H1 (cell line): Measurements from ENCODE around the gene CHDH. TPM values are rescaled to one million over a fixed set of nuclear protein-coding genes. Genes with fewer than 3 reads are reported as not detected.

Source experiments
- CTCF ChIA-PET: fragments of 300-600 bp; sonication (Branson Sonifier 250); formaldehyde crosslinking; loops from one replicate; lab custom pipeline; 2021; ENCODE audit not compliant: partially characterized antibody; lab: Charles Lee
- POLR2A ChIA-PET: fragments of 300-600 bp; sonication (Branson Sonifier 250); formaldehyde crosslinking; loops from one replicate; lab custom pipeline; 2021; ENCODE audit warnings: inconsistent platforms; ENCODE audit not compliant: partially characterized antibody; lab: Charles Lee
- DNase-seq, 2 experiments: peaks; one replicate each; pipeline versions ENCODE4 v3.0.0 to v3.0.0-alpha.2; 2010 to 2022; ENCODE audit warnings: low spot score in 2 of 2, low read depth in 1 of 2, mixed read lengths in 1 of 2
- FAIRE-seq: peaks from 2 replicates; lab custom pipeline; 2011; peaks lifted over from hg19 to GRCh38; lab: Jason Lieb, UNC
- H2AFZ ChIP-seq: 2 replicates; pipeline ENCODE4 v1.8.1; 2012; ENCODE audit warnings: low read length, inconsistent platforms
- H2AK5ac ChIP-seq: 2 replicates; pipeline ENCODE4 v1.6.1; 2013; ENCODE audit warnings: low read depth, low read length
- H2BK120ac ChIP-seq: replicated peaks from 2 replicates; pipeline ENCODE3; 2013; ENCODE audit warnings: low read depth, low read length, inconsistent platforms
- H2BK12ac ChIP-seq: 2 replicates; pipeline ENCODE4 v1.6.1; 2013; ENCODE audit warnings: low read depth, low read length
- H2BK15ac ChIP-seq: 2 replicates; pipeline ENCODE4 v1.6.1; 2013; ENCODE audit warnings: low read length
- H2BK20ac ChIP-seq: 2 replicates; pipeline ENCODE4 v1.6.1; 2013; ENCODE audit warnings: low read length
- H2BK5ac ChIP-seq: 2 replicates; pipeline ENCODE4 v1.6.1; 2013; ENCODE audit warnings: low read depth, low read length
- H3K14ac ChIP-seq: 2 replicates; pipeline ENCODE4 v1.6.1; 2013; ENCODE audit warnings: inconsistent platforms; ENCODE audit not compliant: insufficient read length
- H3K18ac ChIP-seq: 2 replicates; pipeline ENCODE4 v1.6.1; 2013; ENCODE audit warnings: low read length; ENCODE audit errors: extremely low read depth
- H3K23ac ChIP-seq: 2 replicates; pipeline ENCODE4 v1.6.1; 2013; ENCODE audit warnings: inconsistent platforms; ENCODE audit not compliant: insufficient read length
- H3K23me2 ChIP-seq: 2 replicates; pipeline ENCODE4 v1.6.1; 2013; ENCODE audit warnings: low read depth, low read length
- H3K27ac ChIP-seq: 2 replicates; pipeline ENCODE4 v1.6.1; 2011; ENCODE audit warnings: low read depth, low read length, inconsistent platforms
- H3K27me3 ChIP-seq, 4 experiments: replicated peaks in 1 of 4; 1 replicate in 1 of 4; 2 replicates in 3 of 4; pipeline versions ENCODE4 v1.6.1 to v1.8.1; 2011 to 2013; ENCODE audit warnings: low read length in 3 of 4, mild to moderate bottlenecking in 3 of 4, inconsistent platforms in 2 of 4, mixed read lengths in 2 of 4, moderate library complexity in 1 of 4; ENCODE audit not compliant: control insufficient read depth in 3 of 4, insufficient read depth in 3 of 4; ENCODE audit errors: extremely low read depth in 1 of 4
- H3K36me3 ChIP-seq, 4 experiments: 2 replicates each; pipeline versions ENCODE4 v1.6.1 to v1.8.1; 2011 to 2013; ENCODE audit warnings: mild to moderate bottlenecking in 4 of 4, low read length in 3 of 4, moderate library complexity in 2 of 4, control low read depth in 1 of 4, inconsistent platforms in 1 of 4; ENCODE audit not compliant: insufficient read depth in 4 of 4, control insufficient read depth in 2 of 4
- H3K4ac ChIP-seq: replicated peaks from 2 replicates; pipeline ENCODE3; 2013; ENCODE audit warnings: low read length, low read depth, mixed read lengths, inconsistent platforms; ENCODE audit not compliant: insufficient read length
- H3K4me1 ChIP-seq, 4 experiments: replicated peaks in 1 of 4; 1 replicate in 1 of 4; 2 replicates in 3 of 4; pipeline versions ENCODE4 v1.6.1 to v1.8.1; 2011 to 2013; ENCODE audit warnings: low read length in 3 of 4, inconsistent platforms in 2 of 4, mixed read lengths in 1 of 4; ENCODE audit not compliant: insufficient read depth in 4 of 4, control insufficient read depth in 3 of 4
- H3K4me2 ChIP-seq, 2 experiments: 2 replicates each; pipeline versions ENCODE4 v1.6.1 to v1.8.1; 2011 to 2013; ENCODE audit warnings: low read depth in 2 of 2, low read length in 2 of 2, control low read depth in 1 of 2, inconsistent platforms in 1 of 2, mild to moderate bottlenecking in 1 of 2; ENCODE audit not compliant: insufficient read depth in 1 of 2
- H3K4me3 ChIP-seq, 4 experiments: fragments of 200-600, 300-600 bp in 1 of 4; sonication (generic), shearing (Covaris generic), sonication (Bioruptor Twin) in 1 of 4; 2 replicates each; pipeline versions ENCODE4 v1.5.1 to v1.8.1; 2011 to 2016; ENCODE audit warnings: low read length in 4 of 4, low read depth in 3 of 4, control low read depth in 2 of 4, inconsistent platforms in 2 of 4, mild to moderate bottlenecking in 2 of 4, mixed read lengths in 1 of 4, moderate library complexity in 1 of 4; ENCODE audit not compliant: insufficient read depth in 2 of 4; ENCODE audit errors: extremely low read depth in 1 of 4
- H3K56ac ChIP-seq: replicated peaks from 2 replicates; pipeline ENCODE3; 2013; ENCODE audit warnings: low read depth, mild to moderate bottlenecking, mixed read lengths, low read length, inconsistent platforms; ENCODE audit not compliant: insufficient read length
- H3K79me1 ChIP-seq: 2 replicates; pipeline ENCODE4 v1.6.1; 2013; ENCODE audit warnings: low read depth, low read length, control low read depth
- H3K79me2 ChIP-seq, 2 experiments: 2 replicates each; pipeline versions ENCODE4 v1.6.1 to v1.8.1; 2012 to 2013; ENCODE audit warnings: low read length in 2 of 2, mild to moderate bottlenecking in 2 of 2, inconsistent platforms in 1 of 2; ENCODE audit not compliant: insufficient read depth in 2 of 2, control insufficient read depth in 1 of 2
- H3K9ac ChIP-seq, 4 experiments: replicated peaks in 1 of 4; 1 replicate in 1 of 4; 2 replicates in 3 of 4; pipeline versions ENCODE4 v1.6.1 to v1.8.1; 2011 to 2013; ENCODE audit warnings: low read depth in 3 of 4, low read length in 3 of 4, control low read depth in 2 of 4, mild to moderate bottlenecking in 2 of 4, moderate library complexity in 2 of 4, inconsistent platforms in 1 of 4; ENCODE audit errors: extremely low read depth in 1 of 4
- H3K9me3 ChIP-seq, 2 experiments: 2 replicates each; pipeline versions ENCODE4 v1.6.1 to v1.8.1; 2012 to 2013; ENCODE audit warnings: mild to moderate bottlenecking in 2 of 2, moderate library complexity in 2 of 2, control low read depth in 1 of 2, inconsistent platforms in 1 of 2, low read depth in 1 of 2, low read length in 1 of 2, mixed read lengths in 1 of 2; ENCODE audit not compliant: insufficient read depth in 2 of 2
- H4K20me1 ChIP-seq, 2 experiments: replicated peaks in 1 of 2; 2 replicates each; pipeline versions ENCODE3 to v1.8.1; 2011 to 2013; ENCODE audit warnings: inconsistent platforms in 2 of 2, low read length in 2 of 2, mild to moderate bottlenecking in 1 of 2; ENCODE audit not compliant: insufficient read depth in 2 of 2, control insufficient read depth in 1 of 2
- H4K5ac ChIP-seq: 2 replicates; pipeline ENCODE4 v1.6.1; 2013; ENCODE audit warnings: low read length, low read depth, mixed read lengths, inconsistent platforms; ENCODE audit not compliant: insufficient read length
- H4K8ac ChIP-seq: 2 replicates; pipeline ENCODE4 v1.8.0; 2013; ENCODE audit warnings: mild to moderate bottlenecking, moderate library complexity, low read length, inconsistent platforms; ENCODE audit not compliant: insufficient read depth; ENCODE audit errors: extremely low read depth
- H4K91ac ChIP-seq: replicated peaks from 2 replicates; pipeline ENCODE3; 2013; ENCODE audit warnings: low read length, mixed read lengths, inconsistent platforms; ENCODE audit not compliant: insufficient read length
- CHD2 ChIP-seq: IDR thresholded peaks from 2 replicates; pipeline ENCODE4 v1.6.1; 2012; ENCODE audit warnings: low read length, improper control_type of control experiment
- GABPA ChIP-seq: IDR thresholded peaks from 2 replicates; pipeline ENCODE4 v1.6.1; 2011; ENCODE audit warnings: mild to moderate bottlenecking, low read length, moderate library complexity, borderline replicate concordance; ENCODE audit not compliant: insufficient read depth
- POU5F1 ChIP-seq: IDR thresholded peaks from 2 replicates; pipeline ENCODE4 v1.6.1; 2011; ENCODE audit warnings: low read depth, mild to moderate bottlenecking, low read length, moderate library complexity
- RFX5 ChIP-seq: IDR thresholded peaks from 2 replicates; pipeline ENCODE4 v1.6.1; 2011; ENCODE audit warnings: low read depth, low read length, improper control_type of control experiment, borderline replicate concordance
- SRF ChIP-seq: IDR thresholded peaks from 2 replicates; pipeline ENCODE4 v1.6.1; 2011; ENCODE audit warnings: mild to moderate bottlenecking, low read depth, low read length, moderate library complexity
- WGBS, 2 experiments: shearing (Covaris generic) in 1 of 2; methylation state at CpG; one replicate each; pipeline versions ENCODE4 v1.1.6 to v1.1.7; 2013 to 2015; ENCODE audit warnings: low lambda C conversion rate in 2 of 2, mixed read lengths in 2 of 2, inconsistent platforms in 1 of 2, low coverage in 1 of 2, missing lambda C conversion rate in 1 of 2; ENCODE audit not compliant: insufficient replicate concordance in 2 of 2, insufficient coverage in 1 of 2, insufficient read length in 1 of 2; ENCODE audit errors: extremely low coverage in 1 of 2, missing lambda C conversion rate in 1 of 2; 5-methylcytosine and 5-hydroxymethylcytosine counted together
- polyA plus RNA-seq, 7 experiments: library from polyadenylated mRNA; depleted of rRNA in 3 of 7; stranded (reverse) in 5 of 7; unstranded in 2 of 7; fragments of >200 nt in 5 of 7; fragments of 200-250 nt in 2 of 7; gene quantifications; 1 replicate in 5 of 7; 2 replicates in 1 of 7; 4 replicates in 1 of 7; pipeline versions ENCODE4 v1.2.1 to v1.2.3, GENCODE V29; 2011 to 2013; ENCODE audit warnings: missing spikeins in 2 of 7, mixed read lengths in 2 of 7
- total RNA-seq: library from RNA; stranded (reverse); fragmentation: NEBNext Ultra II Directional; extraction: Animal tissue kit (Norgen Biotek cat#: 25700); gene quantifications from 2 replicates; pipeline ENCODE4 v1.2.1, GENCODE V29; 2021
- TF ChIP-seq, protein P1 (sequence below): IDR thresholded peaks from 2 replicates; pipeline ENCODE4 v1.6.1; 2011; ENCODE audit warnings: low read depth, mild to moderate bottlenecking, low read length; ENCODE audit not compliant: insufficient read depth

CHDH gene
- total and polyA plus RNA-seq, 2 of the 8 experiments (the other 6 are each of a cell fraction or from before 2014, with no cell fraction given) = 4.9 to 10.3 TPM

DNA sequence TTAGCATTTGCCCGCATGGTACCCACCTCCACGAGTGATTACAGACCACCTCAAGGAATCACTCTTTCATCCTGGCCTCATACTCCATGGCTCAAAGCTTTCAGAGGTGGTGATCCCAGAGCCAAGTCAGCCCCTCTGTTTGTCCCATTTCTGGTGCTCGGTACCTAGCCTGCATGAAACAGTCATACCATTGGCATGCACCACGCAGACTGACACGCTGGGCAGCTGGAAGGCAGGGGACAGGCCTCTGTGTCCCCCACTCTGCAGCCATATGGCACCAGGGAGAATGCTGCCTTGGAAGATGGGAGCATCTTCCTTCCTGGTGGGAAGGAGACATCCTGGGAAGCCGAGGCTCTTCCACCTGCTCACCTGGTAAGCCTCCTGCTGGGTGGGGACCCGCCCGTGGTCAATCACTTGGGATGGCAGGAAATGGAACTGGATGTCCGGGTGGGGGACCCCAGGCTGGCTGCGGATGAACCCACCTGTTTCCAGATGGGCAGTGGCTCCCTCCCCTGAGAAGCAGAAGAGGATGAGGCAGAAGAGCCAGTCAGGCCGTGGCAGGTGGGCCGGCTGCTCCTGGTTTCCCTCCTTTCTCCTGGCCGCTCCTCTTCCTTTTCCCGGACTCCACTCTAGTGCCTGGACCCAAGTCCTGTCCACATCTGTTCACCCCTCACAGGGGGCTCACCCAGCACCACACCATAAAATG is 26.9 kb downstream of the CHDH start:
- Histone ChIP-seq H3K23ac (no peak overlapping the region), H3K23me2 (no peaks in the 10 kb centered on the region), H2BK20ac (no peak overlapping the region), H3K18ac (no peak overlapping the region), H2BK120ac (no peak overlapping the region), H3K4me3 (no peak overlapping the region), H3K36me3 (peaks cover 6 to 23% (median 15%) of the 10 kb centered on the region in 4 experiments; a peak in 7 of 8 replicates), H3K14ac (no peak overlapping the region), H3K4me2 (no peak overlapping the region), H2AFZ (no peak overlapping the region), H3K27me3 (no peaks in the 10 kb centered on the region), H4K5ac (no peak overlapping the region), H2BK5ac (no peak overlapping the region), H3K9me3 (no peaks in the 10 kb centered on the region), H3K79me2 (no peaks in the 10 kb centered on the region), H4K91ac (no peak overlapping the region), H3K79me1 (no peaks in the 10 kb centered on the region), H3K9ac (no peak overlapping the region), H4K20me1 (peaks cover 3% of the 10 kb centered on the region in 2 experiments), H3K4me1 (peaks cover 0 to 2% (median under 1%) of the 10 kb centered on the region in 4 experiments; a peak in 1 of 7 replicates), H4K8ac (no peak overlapping the region), H3K4ac (no peak overlapping the region), H2BK12ac (no peak overlapping the region), H2BK15ac (no peak overlapping the region), H3K27ac (no peak overlapping the region), H3K56ac (no peak overlapping the region), H2AK5ac (no peak overlapping the region)
- POLR2A ChIA-PET = no interaction called here
- FAIRE-seq (no peak), DNase-seq (no peak)
- TF ChIP-seq, protein P1, sequence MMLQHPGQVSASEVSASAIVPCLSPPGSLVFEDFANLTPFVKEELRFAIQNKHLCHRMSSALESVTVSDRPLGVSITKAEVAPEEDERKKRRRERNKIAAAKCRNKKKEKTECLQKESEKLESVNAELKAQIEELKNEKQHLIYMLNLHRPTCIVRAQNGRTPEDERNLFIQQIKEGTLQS = no peak
- TF ChIP-seq GABPA (no peak), POU5F1 (no peak), CHD2 (no peak), SRF (no peak), RFX5 (no peak)
- WGBS, 2 experiments = 86% methylated on average over 9 of the region's 14 CpGs; no CpG with 5 or more reads in 1 of the 2 experiments
- CTCF ChIA-PET = interaction anchor here (1.0 to 1.8 kb wide), 2 partner anchors 9 to 75 kb away, joined by 4 to 6 read pairs; no protein-coding TSS in a partner anchor
